ENCODE results near the gene MYPOP.

DNA sequence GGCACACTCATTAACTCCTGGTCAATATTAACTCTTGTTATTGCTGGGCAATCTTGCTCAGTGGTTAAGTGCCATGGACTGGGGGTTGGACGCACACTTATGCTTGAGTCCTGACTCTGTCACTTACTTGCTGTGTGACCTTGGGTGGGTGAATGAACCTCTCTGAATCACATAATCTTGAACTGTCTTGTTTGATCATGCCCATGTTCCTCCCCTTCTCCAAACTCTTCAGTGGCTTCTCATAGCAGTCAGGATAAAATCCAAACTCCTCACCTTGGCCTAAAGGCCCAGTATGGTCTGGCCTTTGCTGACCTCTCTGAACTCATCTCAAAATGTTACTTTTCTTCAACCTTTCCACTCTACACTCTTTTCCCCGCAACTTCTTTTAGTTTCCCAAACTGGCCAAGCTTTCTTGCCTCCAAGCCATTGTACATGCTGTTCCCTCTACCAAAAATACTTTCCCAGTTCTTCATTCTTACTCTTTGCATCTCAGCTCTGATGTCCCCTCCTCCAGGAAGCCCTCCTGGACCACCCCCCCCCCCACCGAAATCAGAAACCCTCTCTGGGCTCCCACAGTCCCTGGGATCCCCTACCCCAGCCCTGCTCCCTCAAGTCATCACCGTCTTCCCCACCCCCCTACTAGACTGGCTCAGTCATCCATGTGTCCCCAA, 2.4 kb downstream of the MYPOP start:
- TF ChIP-seq, protein P1, sequence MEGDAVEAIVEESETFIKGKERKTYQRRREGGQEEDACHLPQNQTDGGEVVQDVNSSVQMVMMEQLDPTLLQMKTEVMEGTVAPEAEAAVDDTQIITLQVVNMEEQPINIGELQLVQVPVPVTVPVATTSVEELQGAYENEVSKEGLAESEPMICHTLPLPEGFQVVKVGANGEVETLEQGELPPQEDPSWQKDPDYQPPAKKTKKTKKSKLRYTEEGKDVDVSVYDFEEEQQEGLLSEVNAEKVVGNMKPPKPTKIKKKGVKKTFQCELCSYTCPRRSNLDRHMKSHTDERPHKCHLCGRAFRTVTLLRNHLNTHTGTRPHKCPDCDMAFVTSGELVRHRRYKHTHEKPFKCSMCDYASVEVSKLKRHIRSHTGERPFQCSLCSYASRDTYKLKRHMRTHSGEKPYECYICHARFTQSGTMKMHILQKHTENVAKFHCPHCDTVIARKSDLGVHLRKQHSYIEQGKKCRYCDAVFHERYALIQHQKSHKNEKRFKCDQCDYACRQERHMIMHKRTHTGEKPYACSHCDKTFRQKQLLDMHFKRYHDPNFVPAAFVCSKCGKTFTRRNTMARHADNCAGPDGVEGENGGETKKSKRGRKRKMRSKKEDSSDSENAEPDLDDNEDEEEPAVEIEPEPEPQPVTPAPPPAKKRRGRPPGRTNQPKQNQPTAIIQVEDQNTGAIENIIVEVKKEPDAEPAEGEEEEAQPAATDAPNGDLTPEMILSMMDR (IDR thresholded peaks at IDR 0.05; ENCODE audit: extremely low read depth in 1 of 2, insufficient read depth in 1 of 2, low read depth in 1 of 2, low read length in 2 of 2): no peak
- TF ChIP-seq EZH2 (IDR thresholded peaks at IDR 0.05; ENCODE audit: borderline replicate concordance, low read depth, low read length, severe bottlenecking) (no peak), MYC (IDR thresholded peaks at IDR 0.05; ENCODE audit: low read depth, low read length) (no peak)
- TF ChIP-seq, protein P2, sequence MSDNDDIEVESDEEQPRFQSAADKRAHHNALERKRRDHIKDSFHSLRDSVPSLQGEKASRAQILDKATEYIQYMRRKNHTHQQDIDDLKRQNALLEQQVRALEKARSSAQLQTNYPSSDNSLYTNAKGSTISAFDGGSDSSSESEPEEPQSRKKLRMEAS (IDR thresholded peaks at IDR 0.05; ENCODE audit: insufficient read depth, insufficient read length): no peak

All from endothelial cell of umbilical vein (primary cell).